ENCODE results near the gene TMEM273.

GRCh38 chr10:49115015-49115795, 73.0 kb downstream of the TMEM273 start, which contains the start of gene VSTM4:
- TF ChIP-seq CTCF (IDR thresholded peaks at IDR 0.05) (no peak), POLR2A (IDR thresholded peaks at IDR 0.05) (no peak)

All from esophagus squamous epithelium (tissue), 4 donors.